ENCODE measurements around the gene NKTR. TPM values are rescaled to one million over a fixed set of nuclear protein-coding genes. Genes with fewer than 3 reads are reported as not detected.

NKTR gene
- total and polyA plus RNA-seq, 9 of the 15 experiments (the other 6 are each of a cell fraction or from before 2014, with no cell fraction given), result 19.7 to 123 (median 92.6) TPM

DNA sequence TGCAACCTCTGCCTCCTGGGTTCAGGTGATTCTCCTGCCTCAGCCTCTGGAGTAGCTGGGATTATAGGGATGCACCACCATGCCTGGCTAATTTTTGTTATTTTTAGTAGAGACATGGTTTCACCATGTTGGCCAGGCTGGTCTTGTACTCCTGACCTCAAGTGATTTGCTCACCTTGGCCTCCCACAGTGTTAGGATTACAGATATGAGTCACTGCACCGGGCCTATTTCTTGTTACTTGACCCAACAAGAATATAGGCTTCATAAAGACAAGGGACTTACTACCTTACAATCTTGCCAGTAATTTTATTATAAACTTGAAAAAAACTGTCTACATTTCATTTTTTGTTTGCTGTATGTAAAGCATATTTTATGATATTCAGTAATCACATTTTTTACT, 31.7 kb downstream of the NKTR start:
- peak; percentile 8; the same call in 1 of the 2 replicates for TF ChIP-seq ZNF316 (IDR thresholded peaks at IDR 0.05)
- TF ChIP-seq HCFC1 (IDR thresholded peaks at IDR 0.05; ENCODE audit: low read depth, low read length), result no peak
- TF ChIP-seq BDP1 (IDR thresholded peaks at IDR 0.05; ENCODE audit: insufficient read depth, insufficient read length), result no peak
- no peak for TF ChIP-seq NFYB (IDR thresholded peaks at IDR 0.05; ENCODE audit: extremely low read depth, insufficient read length)
- no peak for TF ChIP-seq ZNF41 (CRISPR knock-in tag; conservative IDR thresholded peaks at IDR 0.05)
- TF ChIP-seq, protein P1, sequence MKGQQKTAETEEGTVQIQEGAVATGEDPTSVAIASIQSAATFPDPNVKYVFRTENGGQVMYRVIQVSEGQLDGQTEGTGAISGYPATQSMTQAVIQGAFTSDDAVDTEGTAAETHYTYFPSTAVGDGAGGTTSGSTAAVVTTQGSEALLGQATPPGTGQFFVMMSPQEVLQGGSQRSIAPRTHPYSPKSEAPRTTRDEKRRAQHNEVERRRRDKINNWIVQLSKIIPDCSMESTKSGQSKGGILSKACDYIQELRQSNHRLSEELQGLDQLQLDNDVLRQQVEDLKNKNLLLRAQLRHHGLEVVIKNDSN (CRISPR knock-in tag; IDR thresholded peaks at IDR 0.05), result no peak
- H3K4me3 ChIP-seq, result no peak overlapping the region
- POLR2A ChIA-PET, result no interaction called here
- no peaks in the 10 kb centered on the region for H3K9me1 ChIP-seq (ENCODE audit: control insufficient read depth, insufficient read depth, low read length)
- 45% methylated on average over 1 of the region's 1 CpG for WGBS (ENCODE audit: insufficient coverage, low coverage, missing lambda C conversion rate)
- H3K79me2 ChIP-seq (ENCODE audit: control insufficient read depth, insufficient read depth, low read length), result no peaks in the 10 kb centered on the region
- DNase-seq (ENCODE audit: extremely low read depth in 1 of 4, low spot score in 3 of 4) (no peak), FAIRE-seq (no peak), ATAC-seq (no peak)
- no peaks in the 10 kb centered on the region; a peak in 1 of 5 replicates for H3K4me1 ChIP-seq (replicated peaks in 1 of 2; ENCODE audit: control insufficient read depth in 2 of 2, insufficient read depth in 2 of 2, low read length in 2 of 2)
- H3K27ac ChIP-seq (ENCODE audit: extremely low read depth, low read depth, low read length), result no peak overlapping the region
- in situ Hi-C loops (cut with MboI) (no loop called here), intact Hi-C loops (cut with micrococcal nuclease) (no loop called here)
- H4K20me1 ChIP-seq (replicated peaks; ENCODE audit: control insufficient read depth, insufficient read depth, low read length), result no peaks in the 10 kb centered on the region
- no peak overlapping the region for H3K4me2 ChIP-seq (ENCODE audit: insufficient read depth, low read length)
- H3K27me3 ChIP-seq (ENCODE audit: control insufficient read depth in 2 of 2, insufficient read depth in 2 of 2, low read length in 2 of 2), result no peaks in the 10 kb centered on the region
- CTCF ChIA-PET (ENCODE audit: low intra/inter-chr PET ratio), result no interaction called here
- BruUV-seq (replicated peaks), result no TSS peak
- H3K36me3 ChIP-seq (ENCODE audit: control insufficient read depth, insufficient read depth, low read length), result peaks cover 92% of the 10 kb centered on the region
- no peaks in the 10 kb centered on the region for H3K9me3 ChIP-seq (replicated peaks; ENCODE audit: control insufficient read depth, insufficient read depth, low read depth, low read length)
- no peak overlapping the region for H2AFZ ChIP-seq (ENCODE audit: low read depth, low read length)
- H3K9ac ChIP-seq (ENCODE audit: insufficient read depth in 1 of 2, low read depth in 2 of 2, low read length in 2 of 2), result no peak overlapping the region

DNA sequence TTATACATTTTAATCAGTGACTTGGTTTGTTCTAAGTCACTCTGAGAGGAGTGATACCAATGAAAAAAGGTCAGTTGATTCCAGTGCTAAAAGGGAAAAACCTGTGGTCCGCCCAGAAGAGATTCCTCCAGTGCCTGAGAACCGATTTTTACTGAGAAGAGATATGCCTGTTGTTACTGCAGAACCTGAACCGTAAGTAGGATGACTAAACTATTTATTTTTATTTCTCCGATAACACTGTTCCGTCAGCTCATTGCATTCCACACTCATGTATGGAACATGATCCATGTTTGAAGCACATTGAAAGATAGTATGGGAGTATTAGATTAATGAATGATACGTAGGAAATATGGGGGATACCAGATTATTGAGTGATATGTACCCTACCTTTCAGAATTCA, 33.1 kb downstream of the NKTR start:
- FAIRE-seq, result no peak
- CTCF ChIA-PET (ENCODE audit: low intra/inter-chr PET ratio), result no interaction called here
- in situ Hi-C loops (cut with MboI), result no loop called here

More for the DNA sequence above, 33.1 kb downstream of the NKTR start:
- no peaks in the 10 kb centered on the region for H3K79me2 ChIP-seq (ENCODE audit: control insufficient read depth, insufficient read depth, low read length)
- no peaks in the 10 kb centered on the region; a peak in 1 of 5 replicates for H3K4me1 ChIP-seq (replicated peaks in 1 of 2; ENCODE audit: control insufficient read depth in 2 of 2, insufficient read depth in 2 of 2, low read length in 2 of 2)
- intact Hi-C loops (cut with micrococcal nuclease), result no loop called here
- no peaks in the 10 kb centered on the region for H3K27me3 ChIP-seq (ENCODE audit: control insufficient read depth in 2 of 2, insufficient read depth in 2 of 2, low read length in 2 of 2)
- H3K4me2 ChIP-seq (ENCODE audit: insufficient read depth, low read length), result no peak overlapping the region
- WGBS (ENCODE audit: insufficient coverage, low coverage, missing lambda C conversion rate), result 93% methylated on average over 6 of the region's 6 CpGs
- POLR2A ChIA-PET, result interaction anchor here (0.8 to 1.3 kb wide), 2 partner anchors 9 to 23 kb away, joined by 3 read pairs; no protein-coding TSS in a partner anchor
- no peak for ATAC-seq
- no peak overlapping the region for H2AFZ ChIP-seq (ENCODE audit: low read depth, low read length)
- peaks cover 93% of the 10 kb centered on the region for H3K36me3 ChIP-seq (ENCODE audit: control insufficient read depth, insufficient read depth, low read length)
- BruUV-seq (replicated peaks), result no TSS peak
- H3K9ac ChIP-seq (ENCODE audit: insufficient read depth in 1 of 2, low read depth in 2 of 2, low read length in 2 of 2), result no peak overlapping the region
- no peaks in the 10 kb centered on the region for H3K9me3 ChIP-seq (replicated peaks; ENCODE audit: control insufficient read depth, insufficient read depth, low read depth, low read length)
- no peak for TF ChIP-seq NBN (IDR thresholded peaks at IDR 0.05; ENCODE audit: low read depth)
- TF ChIP-seq CC2D1A (IDR thresholded peaks at IDR 0.05), result no peak
- TF ChIP-seq XRCC4 (IDR thresholded peaks at IDR 0.05; ENCODE audit: extremely low read depth, insufficient read depth, insufficient read length), result no peak
- no peak overlapping the region for H3K27ac ChIP-seq (ENCODE audit: extremely low read depth, low read depth, low read length)
- H3K9me1 ChIP-seq (ENCODE audit: control insufficient read depth, insufficient read depth, low read length), result no peaks in the 10 kb centered on the region
- no peaks in the 10 kb centered on the region for H4K20me1 ChIP-seq (replicated peaks; ENCODE audit: control insufficient read depth, insufficient read depth, low read length)
- no peak overlapping the region for H3K4me3 ChIP-seq
- no peak for DNase-seq (ENCODE audit: extremely low read depth in 1 of 4, low spot score in 3 of 4)

Data from K562 (cell line).